ENCODE measurements around the gene DBN1.

DBN1 gene

DNA sequence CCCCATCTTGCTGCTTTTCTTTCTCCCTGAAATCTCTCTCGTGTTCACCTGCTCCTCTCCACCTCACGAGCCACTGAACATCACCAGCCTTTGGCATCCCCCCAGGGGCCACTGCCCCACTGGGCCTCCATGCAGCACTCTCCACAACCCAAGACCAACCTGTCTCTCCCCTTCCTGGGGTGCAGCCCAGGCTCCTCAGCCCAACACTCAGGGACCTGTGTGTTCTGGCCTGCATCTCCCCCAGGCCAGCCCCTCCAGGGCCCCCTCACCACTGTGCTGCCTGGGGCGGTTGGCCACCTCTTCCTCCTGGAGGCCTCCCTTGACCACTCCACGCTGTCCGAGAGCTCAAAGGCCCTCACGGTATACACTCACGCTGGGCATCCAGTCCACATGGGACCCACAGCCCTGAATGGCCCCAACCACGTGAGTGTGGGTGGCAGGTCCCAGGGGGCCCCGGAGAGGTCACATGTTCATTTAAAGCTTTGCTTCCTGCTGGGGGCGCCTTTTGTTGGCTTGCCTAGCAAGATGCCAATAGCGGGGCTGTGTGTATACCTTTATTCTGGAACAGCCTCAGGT lies 36.6 kb upstream of the DBN1 start:
- Mint-ChIP-seq H3K4me3 (peak overlapping the region; percentile 97), H3K4me1 (ENCODE audit: low read depth) (peaks cover 75% of the 10 kb centered on the region)
- intact Hi-C loops (cut with micrococcal nuclease), result loop anchor here (1.0 to 5.0 kb wide), 2 partner anchors 7 to 108 kb away; partner anchors contain the start of gene PFN3

DNA sequence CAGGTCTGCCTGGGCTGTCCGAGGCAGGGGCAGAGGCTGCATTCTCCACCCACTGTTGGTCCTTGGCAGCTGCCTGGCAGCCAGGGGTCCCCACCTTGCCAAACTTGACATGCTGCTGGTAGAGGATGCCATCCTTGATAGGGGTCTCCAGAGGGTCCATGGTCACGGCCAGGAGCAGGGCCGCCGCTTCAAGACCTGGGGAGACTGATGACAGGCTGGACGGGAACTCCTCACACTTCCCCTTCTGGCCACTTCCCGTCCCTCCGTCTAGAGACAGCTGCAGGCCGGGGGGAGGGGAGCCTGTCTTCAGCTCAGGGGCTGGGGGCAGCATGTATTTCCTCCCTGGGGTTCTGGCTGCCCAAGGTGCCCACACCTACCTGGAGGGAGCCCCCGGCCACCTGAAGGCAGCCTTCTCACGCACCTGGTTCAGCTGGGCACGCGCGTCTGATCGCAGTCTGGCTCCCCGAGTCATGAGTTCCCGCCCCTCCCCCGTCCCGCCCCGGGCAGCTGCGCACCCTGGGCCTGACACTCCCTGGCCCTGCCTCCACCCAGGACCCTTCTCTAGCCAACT lies 36.0 kb upstream of the DBN1 start, which contains the start of gene DOK3:
Gene DOK3, minus strand, starts transcription at position 446 of the 571 bp plus-strand sequence. Its CDS starts 286 bp downstream, at position 160.
- peak within 1 kb of the TSS; percentile 96 for H3K27ac Mint-ChIP-seq
- intact Hi-C loops (cut with micrococcal nuclease), result loop anchor here (1.0 to 5.0 kb wide), 2 partner anchors 8 to 107 kb away; partner anchors contain the start of gene PFN3
- peaks cover 74% of the 10 kb centered on the region for H3K4me1 Mint-ChIP-seq (ENCODE audit: low read depth)
- no peaks in the 10 kb centered on the region for H3K9me3 Mint-ChIP-seq
- no peaks in the 10 kb centered on the region for H3K27me3 Mint-ChIP-seq
- H3K4me3 Mint-ChIP-seq, result peak within 1 kb of the TSS; percentile 97
- peaks cover 81% of the 10 kb centered on the region for H3K36me3 Mint-ChIP-seq (ENCODE audit: low read depth)

More for the DNA sequence above, 36.6 kb upstream of the DBN1 start:
- peaks cover 81% of the 10 kb centered on the region for H3K36me3 Mint-ChIP-seq (ENCODE audit: low read depth)
- H3K27me3 Mint-ChIP-seq, result no peaks in the 10 kb centered on the region
- peak overlapping the region; percentile 96 for H3K27ac Mint-ChIP-seq
- no peaks in the 10 kb centered on the region for H3K9me3 Mint-ChIP-seq

DNA sequence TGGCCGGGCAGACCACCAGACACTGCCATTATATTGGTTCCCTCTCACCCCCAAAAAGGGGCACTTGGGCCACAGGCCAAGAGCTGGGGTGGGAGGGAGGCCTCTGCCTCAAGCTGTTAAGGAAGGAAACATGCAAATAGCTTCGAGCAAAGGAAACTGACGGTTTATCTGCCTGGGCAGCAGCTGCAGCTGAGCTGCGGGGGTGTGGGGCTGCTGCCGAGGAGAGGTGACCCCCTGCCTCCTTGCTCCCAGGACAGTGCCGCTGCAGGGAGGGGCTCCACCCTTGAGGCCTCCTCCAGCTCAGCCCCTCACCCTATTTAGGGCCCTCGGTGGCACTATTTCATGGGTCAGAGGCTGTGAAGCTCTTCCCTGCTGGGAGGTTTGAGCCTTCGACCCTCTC lies 35.4 kb upstream of the DBN1 start:
- no peaks in the 10 kb centered on the region for H3K9me3 Mint-ChIP-seq
- peaks cover 81% of the 10 kb centered on the region for H3K36me3 Mint-ChIP-seq (ENCODE audit: low read depth)
- H3K4me3 Mint-ChIP-seq, result peak overlapping the region; percentile 97
- peak overlapping the region; percentile 96 for H3K27ac Mint-ChIP-seq
- no peaks in the 10 kb centered on the region for H3K27me3 Mint-ChIP-seq
- intact Hi-C loops (cut with micrococcal nuclease), result loop anchor here (1.0 to 5.0 kb wide), 2 partner anchors 8 to 107 kb away; partner anchors contain the start of gene PFN3
- peaks cover 74% of the 10 kb centered on the region for H3K4me1 Mint-ChIP-seq (ENCODE audit: low read depth)

DNA sequence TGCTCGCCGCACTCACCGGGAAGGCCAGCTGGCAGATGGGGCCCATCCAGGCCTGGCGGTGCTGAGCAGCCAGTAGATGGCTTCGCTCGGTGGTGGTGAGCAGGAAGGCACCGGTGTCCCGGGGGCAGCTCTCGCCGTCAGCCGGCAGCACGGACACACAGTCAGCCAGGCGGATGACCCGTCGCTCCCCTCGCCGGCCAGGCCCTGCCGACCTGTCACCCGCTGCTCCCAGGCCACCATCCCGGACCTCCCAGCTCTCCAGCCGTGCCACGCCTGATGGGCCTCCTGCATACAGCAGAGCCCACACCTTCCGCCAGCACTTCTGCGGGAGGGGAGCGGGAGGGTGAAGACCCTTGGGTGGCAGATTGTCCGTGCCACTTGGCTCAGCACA lies 34.8 kb upstream of the DBN1 start:
- Mint-ChIP-seq H3K36me3 (ENCODE audit: low read depth) (peaks cover 81% of the 10 kb centered on the region), H3K9me3 (no peaks in the 10 kb centered on the region), H3K4me1 (ENCODE audit: low read depth) (peaks cover 78% of the 10 kb centered on the region), H3K27ac (peak overlapping the region; percentile 96), H3K27me3 (no peaks in the 10 kb centered on the region), H3K4me3 (peak overlapping the region; percentile 97)
- intact Hi-C loops (cut with micrococcal nuclease), result loop anchor here (5.0 kb wide), 1 partner anchor 106 kb away; the partner anchor contains the start of gene PFN3

DNA sequence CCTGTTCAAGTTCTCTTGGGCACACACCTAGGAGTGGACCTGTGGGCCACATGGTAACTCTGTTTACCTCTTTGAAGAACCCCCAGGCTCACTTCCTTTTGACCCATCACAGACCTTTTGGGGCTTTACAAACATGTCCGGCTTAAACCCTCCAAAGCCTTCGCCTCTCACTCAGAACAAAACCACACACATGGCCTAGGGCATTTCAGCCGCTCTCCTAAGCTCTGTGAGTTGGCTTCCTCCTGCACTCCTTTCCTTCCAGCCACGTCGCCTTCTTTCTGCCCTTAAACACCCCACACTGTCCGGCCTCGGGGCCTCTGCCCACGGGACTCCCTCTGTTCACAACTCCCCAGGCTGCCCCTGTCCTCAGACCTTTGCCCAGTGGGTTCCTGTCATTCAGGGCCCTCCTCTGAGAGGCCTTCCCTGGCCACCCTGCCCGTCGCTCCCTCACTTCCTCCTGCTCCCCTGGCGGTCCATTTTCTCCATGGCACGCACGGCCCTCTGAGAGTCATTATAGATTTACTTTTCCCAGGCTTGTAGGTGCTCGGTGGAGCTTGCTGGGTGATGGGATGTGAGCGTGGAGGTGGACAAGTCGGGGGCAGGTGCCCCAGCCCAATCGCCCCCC lies 34.3 kb upstream of the DBN1 start:
- peak overlapping the region; percentile 97 for H3K4me3 Mint-ChIP-seq
- peaks cover 81% of the 10 kb centered on the region for H3K36me3 Mint-ChIP-seq (ENCODE audit: low read depth)
- peak overlapping the region; percentile 96 for H3K27ac Mint-ChIP-seq
- H3K27me3 Mint-ChIP-seq, result peaks cover under 1% of the 10 kb centered on the region
- intact Hi-C loops (cut with micrococcal nuclease), result loop anchor here (5.0 kb wide), 1 partner anchor 105 kb away; the partner anchor contains the start of gene PFN3
- H3K9me3 Mint-ChIP-seq, result no peaks in the 10 kb centered on the region
- H3K4me1 Mint-ChIP-seq (ENCODE audit: low read depth), result peaks cover 79% of the 10 kb centered on the region

DNA sequence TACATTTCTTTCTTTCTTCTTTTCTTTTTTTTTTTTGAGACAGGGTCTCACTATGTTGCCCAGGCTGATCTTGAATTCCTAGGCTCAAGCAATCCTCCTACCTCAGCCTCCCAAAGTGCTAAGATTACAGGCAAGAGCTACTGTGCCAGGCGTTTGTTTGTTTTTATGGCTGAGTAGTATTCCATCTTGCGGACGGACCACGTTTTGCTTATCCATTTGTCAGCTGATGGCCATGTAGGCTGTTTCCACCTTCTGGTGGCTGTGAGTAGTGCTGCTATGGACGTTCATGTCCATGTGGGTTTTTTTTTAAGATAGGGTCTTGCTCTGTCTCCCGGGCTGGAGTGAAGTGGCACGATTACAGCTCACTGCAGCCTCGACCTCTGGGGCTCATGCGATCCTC lies 33.7 kb upstream of the DBN1 start:
- intact Hi-C loops (cut with micrococcal nuclease), result loop anchor here (5.0 kb wide), 1 partner anchor 105 kb away; the partner anchor contains the start of gene PFN3
- H3K4me3 Mint-ChIP-seq, result peak overlapping the region; percentile 97
- peaks cover 79% of the 10 kb centered on the region for H3K4me1 Mint-ChIP-seq (ENCODE audit: low read depth)
- H3K27ac Mint-ChIP-seq, result no peak overlapping the region
- H3K27me3 Mint-ChIP-seq, result peaks cover 2% of the 10 kb centered on the region
- peaks cover 81% of the 10 kb centered on the region for H3K36me3 Mint-ChIP-seq (ENCODE audit: low read depth)
- H3K9me3 Mint-ChIP-seq, result no peaks in the 10 kb centered on the region

DNA sequence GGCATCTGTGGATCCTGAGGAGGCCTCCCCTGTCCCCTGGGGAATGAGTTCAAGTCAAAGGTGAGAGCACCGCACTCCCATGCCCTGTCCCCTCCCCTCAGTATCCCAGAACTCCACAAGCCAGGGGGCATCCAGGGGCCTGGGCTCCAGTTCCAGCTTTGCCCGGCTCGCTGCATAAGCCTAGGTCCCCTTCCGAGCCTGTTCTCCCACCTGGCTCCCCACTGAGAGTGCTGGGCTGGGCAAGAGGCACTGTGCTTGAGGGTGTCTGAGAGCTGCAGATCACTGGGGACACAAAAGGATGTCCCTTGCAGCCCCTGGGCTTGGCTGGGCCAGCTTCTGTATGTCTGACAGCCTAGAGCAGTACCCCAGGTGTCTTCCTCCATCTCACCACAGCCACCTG lies 31.6 kb upstream of the DBN1 start:
- no peak overlapping the region for H3K27ac Mint-ChIP-seq
- no peak overlapping the region for H3K4me3 Mint-ChIP-seq
- H3K36me3 Mint-ChIP-seq (ENCODE audit: low read depth), result peaks cover 67% of the 10 kb centered on the region
- peaks cover 9% of the 10 kb centered on the region for H3K27me3 Mint-ChIP-seq
- no peaks in the 10 kb centered on the region for H3K9me3 Mint-ChIP-seq
- intact Hi-C loops (cut with micrococcal nuclease), result loop anchor here (5.0 kb wide), 1 partner anchor 103 kb away; the partner anchor contains the start of gene PFN3
- peaks cover 76% of the 10 kb centered on the region for H3K4me1 Mint-ChIP-seq (ENCODE audit: low read depth)

DNA sequence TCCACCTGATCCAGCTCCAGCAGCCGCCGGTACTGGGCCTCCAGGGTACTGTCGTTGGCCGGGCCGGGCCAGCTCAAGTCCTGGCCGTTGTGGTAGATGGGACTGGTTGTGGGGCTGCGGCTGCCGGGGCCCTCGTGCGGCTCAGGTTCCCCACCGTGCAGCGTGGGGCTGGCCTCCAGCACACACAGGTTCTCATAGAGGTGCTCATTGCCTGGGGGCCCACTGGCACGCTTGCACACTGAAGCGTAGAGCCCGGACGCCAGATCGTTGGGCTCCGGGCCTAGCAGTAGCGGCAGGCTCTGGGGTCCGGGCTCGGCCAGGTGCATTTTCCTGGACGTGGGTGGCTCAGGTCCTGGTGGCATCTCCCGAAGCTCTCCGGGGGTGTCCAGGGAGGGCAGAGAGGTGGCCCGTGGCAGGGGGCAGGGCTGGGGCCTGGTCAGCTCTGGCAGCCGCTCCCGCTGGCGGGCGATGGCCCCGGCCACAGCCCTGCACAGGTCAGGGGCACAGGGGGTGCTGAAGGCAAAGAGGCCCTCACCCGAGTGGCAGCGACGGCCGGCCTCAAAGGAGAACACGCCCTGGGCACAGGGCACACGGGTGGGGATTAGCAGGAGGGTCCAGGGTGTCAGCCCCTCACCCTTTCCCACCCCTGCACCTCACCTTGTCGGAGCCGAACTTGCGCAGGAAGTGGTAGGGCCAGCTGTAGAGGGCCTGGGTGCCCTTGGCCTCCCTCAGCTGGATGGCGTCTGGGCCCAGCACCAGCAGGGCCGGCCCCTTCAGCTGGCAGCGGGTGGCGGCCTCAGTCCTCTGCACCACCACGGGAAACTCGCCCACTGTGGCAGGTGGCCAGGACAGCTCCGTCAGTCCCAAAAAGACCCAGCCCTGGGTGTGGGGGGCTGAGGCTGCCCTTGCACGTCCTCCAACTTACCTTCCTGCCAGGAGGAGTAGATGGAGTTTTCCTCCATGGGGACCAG lies 30.9 kb upstream of the DBN1 start:
- H3K4me3 Mint-ChIP-seq, result no peak overlapping the region
- peaks cover 17% of the 10 kb centered on the region for H3K27me3 Mint-ChIP-seq
- H3K27ac Mint-ChIP-seq, result no peak overlapping the region
- no peaks in the 10 kb centered on the region for H3K9me3 Mint-ChIP-seq
- peaks cover 75% of the 10 kb centered on the region for H3K4me1 Mint-ChIP-seq (ENCODE audit: low read depth)
- peaks cover 63% of the 10 kb centered on the region for H3K36me3 Mint-ChIP-seq (ENCODE audit: low read depth)
- intact Hi-C loops (cut with micrococcal nuclease), result loop anchor here (5.0 kb wide), 1 partner anchor 102 kb away; the partner anchor contains the start of gene PFN3

DNA sequence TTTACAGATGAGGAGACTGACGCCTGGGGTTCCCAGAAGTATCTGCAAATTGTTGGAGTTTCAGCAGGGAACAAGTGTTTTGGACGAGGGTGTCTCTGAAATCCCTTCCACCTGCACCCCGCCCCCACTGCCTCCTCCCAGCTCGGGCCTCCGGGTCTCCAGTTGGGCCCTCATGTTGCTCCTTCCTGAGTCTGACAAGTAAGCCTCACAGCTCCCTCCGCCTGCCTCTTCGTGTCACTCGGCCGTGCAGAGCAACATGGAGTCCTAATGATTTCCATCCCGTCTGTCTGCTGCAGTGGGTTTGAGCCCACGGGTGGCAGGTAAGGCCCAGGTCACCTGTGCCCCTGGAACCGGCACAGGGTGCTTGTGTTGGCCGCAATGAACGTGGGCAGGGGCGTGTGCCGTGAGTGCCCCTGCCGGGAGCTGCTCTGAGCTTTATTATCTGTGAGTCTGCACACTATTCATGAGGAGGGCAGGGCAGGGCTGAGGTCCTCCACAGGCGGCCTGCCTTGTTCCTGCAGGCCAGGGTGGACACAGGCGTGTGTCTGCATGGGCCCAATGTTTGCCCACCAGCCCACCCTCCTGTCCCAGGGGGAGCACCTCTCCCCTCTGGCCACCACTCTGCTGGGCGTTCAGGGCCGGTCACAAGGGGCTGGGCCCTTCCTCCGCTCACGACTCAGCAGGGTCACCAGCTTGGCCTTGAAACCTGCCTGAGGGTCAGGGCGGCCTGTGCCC lies 30.1 kb upstream of the DBN1 start:
- Mint-ChIP-seq H3K4me1 (ENCODE audit: low read depth) (peaks cover 72% of the 10 kb centered on the region), H3K27me3 (peaks cover 25% of the 10 kb centered on the region), H3K9me3 (no peaks in the 10 kb centered on the region), H3K27ac (no peak overlapping the region), H3K4me3 (no peak overlapping the region), H3K36me3 (ENCODE audit: low read depth) (peaks cover 54% of the 10 kb centered on the region)
- intact Hi-C loops (cut with micrococcal nuclease), result no loop called here

DNA sequence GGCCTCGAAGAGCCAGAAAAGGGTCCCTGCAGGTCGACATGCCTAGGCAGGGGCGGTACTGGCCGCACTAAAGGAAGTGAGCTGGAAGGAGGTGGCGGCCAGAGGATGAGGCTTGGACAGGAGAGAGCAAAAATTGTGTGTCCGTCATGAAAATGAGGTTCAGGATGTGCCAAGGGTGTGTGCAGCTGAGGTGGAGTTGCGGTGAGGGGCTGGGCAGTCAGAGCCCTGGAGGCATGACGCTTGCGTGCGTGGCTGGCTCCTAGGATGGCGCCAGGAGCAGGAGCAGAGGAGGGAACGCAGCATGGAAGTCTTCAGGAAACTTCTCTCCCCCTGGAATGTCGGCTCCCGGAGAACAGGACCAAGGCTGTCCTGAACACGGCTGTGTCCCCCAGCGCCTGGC lies 29.5 kb upstream of the DBN1 start:
- no peak overlapping the region for H3K4me3 Mint-ChIP-seq
- peak overlapping the region; percentile 0 for H3K27ac Mint-ChIP-seq
- peaks cover 76% of the 10 kb centered on the region for H3K4me1 Mint-ChIP-seq (ENCODE audit: low read depth)
- peaks cover 31% of the 10 kb centered on the region for H3K27me3 Mint-ChIP-seq
- no peaks in the 10 kb centered on the region for H3K9me3 Mint-ChIP-seq
- H3K36me3 Mint-ChIP-seq (ENCODE audit: low read depth), result peaks cover 51% of the 10 kb centered on the region
- intact Hi-C loops (cut with micrococcal nuclease), result no loop called here

DNA sequence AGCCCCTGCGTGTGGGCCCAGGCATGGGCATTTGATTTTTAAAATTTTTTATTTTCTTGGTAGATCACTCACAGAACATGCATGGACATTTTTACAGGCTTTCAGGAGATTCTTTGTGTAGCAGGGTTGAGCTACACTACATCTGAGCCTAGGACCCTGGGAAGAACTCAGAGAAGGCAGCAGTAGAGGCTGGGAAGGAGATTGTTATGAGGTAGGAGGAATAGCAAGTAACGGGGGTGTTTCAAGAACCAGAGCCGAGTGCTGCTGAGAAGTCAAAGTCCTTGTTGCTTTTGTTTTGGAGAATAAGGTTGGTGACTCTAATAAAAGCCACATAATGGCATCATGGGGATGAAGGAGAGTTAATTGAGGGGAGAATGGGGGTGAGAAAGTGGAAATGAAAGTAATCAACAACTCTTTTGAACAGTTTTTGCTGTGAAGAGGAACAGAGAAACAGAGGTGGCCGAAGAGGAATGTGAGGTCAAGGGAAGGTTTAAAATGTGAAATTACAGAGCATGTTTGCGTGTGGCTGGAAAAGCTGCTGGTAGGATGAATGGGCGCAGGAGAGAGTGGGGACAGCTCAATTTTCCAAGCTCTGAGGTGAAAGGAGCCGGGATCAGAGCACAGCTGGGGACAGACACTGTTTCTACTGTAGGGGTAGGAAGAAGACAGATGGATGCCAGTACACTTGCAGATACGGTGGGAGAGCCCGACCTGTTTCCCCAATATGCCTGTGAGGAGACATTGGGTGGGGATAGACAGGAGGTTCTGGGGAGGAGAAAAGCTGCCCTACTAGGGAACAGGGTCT lies 28.6 kb upstream of the DBN1 start:
- Mint-ChIP-seq H3K4me3 (no peak overlapping the region), H3K36me3 (ENCODE audit: low read depth) (peaks cover 43% of the 10 kb centered on the region), H3K9me3 (no peaks in the 10 kb centered on the region), H3K4me1 (ENCODE audit: low read depth) (peaks cover 71% of the 10 kb centered on the region), H3K27ac (peak overlapping the region; percentile 0), H3K27me3 (peaks cover 34% of the 10 kb centered on the region)
- intact Hi-C loops (cut with micrococcal nuclease), result no loop called here

Measured in dendritic cell treated with granulocyte-macrophage colony-stimulating factor and Interleukin-4, amounts not matched to agents 40 ng/mL and 50 ng/mL, for 4 days (primary cell).